AG04450 (cell line): ENCODE results near the gene RITA1. TPM values are rescaled to one million over a fixed set of nuclear protein-coding genes. Genes with fewer than 3 reads are reported as not detected.
A peak's percentile ranks its signal among the peaks of the same experiment; 100 is the strongest.

ENCODE experiments used
- CTCF ChIA-PET: fragments of 300-600, 350-600 bp; formaldehyde crosslinking; extraction: SDS; loops from one replicate; lab custom pipeline; 2022; ENCODE audit warnings: antibody characterized with exemption, inconsistent platforms; lab: Charles Lee
- POLR2A ChIA-PET: fragments of 350-600 bp; formaldehyde crosslinking; extraction: SDS; loops from one replicate; lab custom pipeline; 2021; ENCODE audit warnings: antibody characterized with exemption, inconsistent platforms; lab: Yijun Ruan, JAX
- DNase-seq: peaks from one replicate; pipeline ENCODE4 v3.0.0-alpha.2; 2011; ENCODE audit warnings: low read depth, low spot score
- H3K27ac ChIP-seq: one replicate; pipeline ENCODE4 v1.5.1; 2012; ENCODE audit warnings: low read depth, low read length, control low read depth
- H3K27me3 ChIP-seq: one replicate; pipeline ENCODE4 v1.6.0; 2012; ENCODE audit warnings: low read length; ENCODE audit not compliant: control insufficient read depth, insufficient read depth
- H3K4me3 ChIP-seq: 2 replicates; pipeline ENCODE4 v1.5.1; 2011; ENCODE audit warnings: mild to moderate bottlenecking, low read depth, low read length, control low read depth
- H3K9me3 ChIP-seq: 2 replicates; pipeline ENCODE4 v1.5.1; 2012; ENCODE audit warnings: low read length; ENCODE audit not compliant: control insufficient read depth, insufficient read depth
- polyA plus RNA-seq: library from polyadenylated mRNA; depleted of rRNA; stranded (reverse); fragments of >200 nt; gene quantifications from 2 replicates; pipeline ENCODE4 v1.2.3, GENCODE V29; 2011
- TF ChIP-seq, protein P1 (sequence below): IDR thresholded peaks from 2 replicates; pipeline ENCODE4 v1.5.1; 2011; ENCODE audit warnings: low read depth, low read length, control low read depth, inconsistent platforms

Gene RITA1
- polyA plus RNA-seq, 1 experiment: 9.0 TPM

GRCh38 chr12:113227686-113228391 lies 42.3 kb downstream of the RITA1 start:
- CTCF ChIA-PET: no interaction called here
- Histone ChIP-seq H3K27ac (no peak overlapping the region), H3K4me3 (no peak overlapping the region), H3K27me3 (no peaks in the 10 kb centered on the region), H3K9me3 (peaks cover 6% of the 10 kb centered on the region)
- no peak for DNase-seq
- TF ChIP-seq, protein P1, sequence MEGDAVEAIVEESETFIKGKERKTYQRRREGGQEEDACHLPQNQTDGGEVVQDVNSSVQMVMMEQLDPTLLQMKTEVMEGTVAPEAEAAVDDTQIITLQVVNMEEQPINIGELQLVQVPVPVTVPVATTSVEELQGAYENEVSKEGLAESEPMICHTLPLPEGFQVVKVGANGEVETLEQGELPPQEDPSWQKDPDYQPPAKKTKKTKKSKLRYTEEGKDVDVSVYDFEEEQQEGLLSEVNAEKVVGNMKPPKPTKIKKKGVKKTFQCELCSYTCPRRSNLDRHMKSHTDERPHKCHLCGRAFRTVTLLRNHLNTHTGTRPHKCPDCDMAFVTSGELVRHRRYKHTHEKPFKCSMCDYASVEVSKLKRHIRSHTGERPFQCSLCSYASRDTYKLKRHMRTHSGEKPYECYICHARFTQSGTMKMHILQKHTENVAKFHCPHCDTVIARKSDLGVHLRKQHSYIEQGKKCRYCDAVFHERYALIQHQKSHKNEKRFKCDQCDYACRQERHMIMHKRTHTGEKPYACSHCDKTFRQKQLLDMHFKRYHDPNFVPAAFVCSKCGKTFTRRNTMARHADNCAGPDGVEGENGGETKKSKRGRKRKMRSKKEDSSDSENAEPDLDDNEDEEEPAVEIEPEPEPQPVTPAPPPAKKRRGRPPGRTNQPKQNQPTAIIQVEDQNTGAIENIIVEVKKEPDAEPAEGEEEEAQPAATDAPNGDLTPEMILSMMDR: no peak
- POLR2A ChIA-PET: interaction anchor here (0.6 kb wide), 1 partner anchor 648 kb away, joined by 3 read pairs; no protein-coding TSS in a partner anchor

DNA sequence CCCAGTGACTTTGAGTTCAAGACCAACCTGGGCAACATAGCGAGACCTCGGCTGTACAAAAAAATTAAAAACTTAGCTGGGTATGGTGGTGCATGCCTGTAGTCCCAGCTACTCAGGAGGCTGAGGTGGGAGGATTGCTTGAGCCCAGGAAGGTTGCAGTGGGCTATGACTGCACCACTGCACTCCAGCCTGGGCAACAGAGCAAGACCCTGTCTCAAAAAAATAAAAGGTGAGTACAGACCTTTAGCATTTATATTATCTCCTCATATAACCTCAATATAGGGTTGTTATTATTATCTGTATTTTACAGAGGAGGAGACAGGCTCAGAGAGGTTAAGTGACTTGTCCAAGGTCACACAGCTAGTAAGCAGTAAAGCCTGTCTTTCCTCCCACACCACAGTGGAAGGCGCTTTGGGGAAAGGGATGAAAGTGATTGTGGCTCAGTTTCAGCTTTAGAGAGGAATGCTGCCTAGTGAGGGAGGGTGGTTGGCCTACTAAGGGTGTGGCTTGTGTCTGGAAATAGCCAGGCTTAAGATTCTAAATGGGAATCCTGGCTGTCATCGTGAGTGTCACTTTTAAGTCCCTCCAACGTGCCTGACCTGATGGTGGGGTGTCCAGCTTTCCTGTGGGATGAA lies 43.0 kb downstream of the RITA1 start:
- ChIA-PET CTCF (no interaction called here), POLR2A (interaction anchor here (0.6 kb wide), 1 partner anchor 647 kb away, joined by 3 read pairs; no protein-coding TSS in a partner anchor)
- H3K27me3 ChIP-seq: no peaks in the 10 kb centered on the region
- no peak for DNase-seq
- no peak overlapping the region for H3K27ac ChIP-seq
- peaks cover 6% of the 10 kb centered on the region for H3K9me3 ChIP-seq
- no peak overlapping the region for H3K4me3 ChIP-seq
- TF ChIP-seq, protein P1: no peak

DNA sequence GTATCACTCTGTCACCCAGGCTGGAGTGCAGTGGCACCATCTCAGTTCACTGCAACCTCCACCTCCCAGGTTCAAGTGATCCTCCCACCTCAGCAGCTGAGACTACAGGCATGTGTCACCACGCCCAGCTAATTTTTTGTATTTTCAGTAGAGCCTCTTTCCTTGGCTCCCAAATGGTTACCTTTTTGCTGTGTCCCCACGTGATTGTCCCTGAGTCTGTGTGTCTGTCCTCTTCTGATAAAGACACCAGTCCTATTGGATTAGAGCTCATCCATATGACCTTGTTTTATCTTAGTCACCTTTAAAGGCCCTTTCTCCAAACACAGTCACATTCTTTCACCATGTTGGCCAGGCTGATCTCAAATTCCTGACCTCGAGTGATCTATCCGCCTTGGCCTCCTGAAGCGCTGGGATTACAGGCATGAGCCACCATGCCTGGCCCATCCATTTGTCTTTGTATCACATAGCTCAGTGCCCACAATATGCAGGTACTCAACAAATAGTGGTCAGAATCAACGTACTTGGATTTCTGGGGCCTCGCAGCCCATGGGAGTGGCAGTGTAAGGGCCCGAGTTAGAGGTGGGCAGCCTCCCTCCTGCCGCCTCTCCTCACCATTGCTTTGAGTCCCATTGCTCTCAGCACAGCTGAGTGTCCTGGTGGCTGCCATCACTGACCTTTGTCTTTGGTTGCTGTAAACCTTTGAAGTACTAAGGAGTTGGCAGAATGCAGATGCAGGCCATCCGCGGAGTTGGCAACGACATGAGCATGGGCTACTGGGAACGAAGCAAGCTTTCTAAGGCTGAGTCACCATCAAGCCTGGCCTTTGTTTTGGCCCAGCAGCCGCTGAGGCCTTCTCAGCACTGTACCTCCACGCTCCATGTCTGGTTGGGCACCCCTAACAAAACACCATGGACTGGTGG lies 45.1 kb downstream of the RITA1 start:
- H3K27me3 ChIP-seq: no peaks in the 10 kb centered on the region
- DNase-seq: no peak
- ChIA-PET CTCF (interaction anchor here (0.6 kb wide), 1 partner anchor 9 kb away, joined by 5 read pairs; no protein-coding TSS in a partner anchor), POLR2A (no interaction called here)
- no peak overlapping the region for H3K27ac ChIP-seq
- peaks cover 6% of the 10 kb centered on the region for H3K9me3 ChIP-seq
- no peak overlapping the region for H3K4me3 ChIP-seq
- TF ChIP-seq, protein P1: no peak

GRCh38 chr12:113231235-113232088 lies 45.9 kb downstream of the RITA1 start:
- H3K4me3 ChIP-seq: no peak overlapping the region
- H3K27me3 ChIP-seq: no peaks in the 10 kb centered on the region
- no peak for DNase-seq
- peaks cover 6% of the 10 kb centered on the region for H3K9me3 ChIP-seq
- H3K27ac ChIP-seq: peak overlapping the region; percentile 11
- POLR2A ChIA-PET: interaction anchor here (0.6 kb wide), 1 partner anchor 8 kb away, joined by 6 read pairs; no protein-coding TSS in a partner anchor
- CTCF ChIA-PET: interaction anchor here (0.6 kb wide), 1 partner anchor 10 kb away, joined by 5 read pairs; no protein-coding TSS in a partner anchor
- TF ChIP-seq, protein P1: no peak
